Parathyroid adenoma (tissue), 2 donors: ENCODE results near the gene CACNA1D.
A peak's percentile ranks its signal among the peaks of the same experiment; 100 is the strongest.

Source experiments
- H2AFZ ChIP-seq: fragments of 300-600 bp; sonication (generic); one replicate; pipeline ENCODE4 v1.7.0; 2017; ENCODE audit warnings: antibody characterized with exemption, mild to moderate bottlenecking
- H3K27ac ChIP-seq: fragments of 300-600 bp; sonication (generic); one replicate; pipeline ENCODE4 v1.7.0; 2017
- H3K27me3 ChIP-seq: fragments of 300-600 bp; sonication (generic); one replicate; pipeline ENCODE4 v1.7.0; 2017; ENCODE audit warnings: low read length; ENCODE audit not compliant: control insufficient read depth, insufficient read depth
- H3K36me3 ChIP-seq: fragments of 300-600 bp; sonication (generic); one replicate; pipeline ENCODE4 v1.7.0; 2017; ENCODE audit warnings: low read length; ENCODE audit not compliant: control insufficient read depth, insufficient read depth
- H3K4me1 ChIP-seq: fragments of 300-600 bp; sonication (generic); one replicate; pipeline ENCODE4 v1.7.0; 2017; ENCODE audit warnings: control low read depth
- H3K4me2 ChIP-seq: fragments of 300-600 bp; sonication (generic); one replicate; pipeline ENCODE4 v1.7.0; 2017; ENCODE audit warnings: low read length
- H3K4me3 ChIP-seq: fragments of 300-600 bp; sonication (generic); one replicate; pipeline ENCODE4 v1.7.0; 2017; ENCODE audit warnings: low read depth, low read length
- H3K79me2 ChIP-seq: fragments of 300-600 bp; sonication (generic); one replicate; pipeline ENCODE4 v1.7.0; 2017; ENCODE audit warnings: control low read depth
- H3K9ac ChIP-seq: fragments of 300-600 bp; sonication (generic); one replicate; pipeline ENCODE4 v1.7.0; 2017; ENCODE audit warnings: mild to moderate bottlenecking
- H3K9me3 ChIP-seq: fragments of 300-600 bp; sonication (generic); one replicate; pipeline ENCODE4 v1.7.0; 2017; ENCODE audit warnings: low read length; ENCODE audit not compliant: control insufficient read depth
- CTCF ChIP-seq: fragments of 300-600 bp; sonication (generic); IDR thresholded peaks from one replicate; pipeline ENCODE4 v1.7.0; 2017; ENCODE audit warnings: antibody characterized with exemption, mild to moderate bottlenecking
- donor health status: primary hyperparathyroidism.

The CACNA1D gene

GRCh38 chr3:53846134-53846850 is 351.9 kb downstream of the CACNA1D start, which contains the start of the genes CHDH and IL17RB:
CHDH (minus strand) TSS chr3:53846419; CDS start chr3:53824008, 22,411 bp downstream.
IL17RB (plus strand) TSS chr3:53846568; CDS start chr3:53846589, 21 bp downstream.
- Histone ChIP-seq H3K4me1 (peaks cover 16% of the 10 kb centered on the region), H3K9ac (peak within 1 kb of the TSS; percentile 79), H2AFZ (peak within 1 kb of the TSS; percentile 90), H3K4me3 (peak within 1 kb of the TSS; percentile 65), H3K9me3 (no peaks in the 10 kb centered on the region), H3K36me3 (no peaks in the 10 kb centered on the region), H3K79me2 (no peaks in the 10 kb centered on the region), H3K27ac (peak within 1 kb of the TSS; percentile 73), H3K27me3 (no peaks in the 10 kb centered on the region), H3K4me2 (peak within 1 kb of the TSS; percentile 86)
- no peak for TF ChIP-seq CTCF

- peak overlapping the region; percentile 90 for H2AFZ ChIP-seq
- H3K4me1 ChIP-seq, result peaks cover 16% of the 10 kb centered on the region
- no peaks in the 10 kb centered on the region for H3K9me3 ChIP-seq
- H3K27me3 ChIP-seq, result no peaks in the 10 kb centered on the region
- H3K27ac ChIP-seq, result no peak overlapping the region
- peak overlapping the region; percentile 86 for H3K4me2 ChIP-seq
- no peaks in the 10 kb centered on the region for H3K36me3 ChIP-seq
- H3K79me2 ChIP-seq, result no peaks in the 10 kb centered on the region
- H3K9ac ChIP-seq, result no peak overlapping the region
- no peak for TF ChIP-seq CTCF
- no peak overlapping the region for H3K4me3 ChIP-seq
Measured at GRCh38 chr3:53846851-53847155, 352.4 kb downstream of the CACNA1D start.

- no peak for TF ChIP-seq CTCF
- no peak overlapping the region for H2AFZ ChIP-seq
Measured at GRCh38 chr3:53849916-53850315, 355.5 kb downstream of the CACNA1D start.

GRCh38 chr3:53850895-53851294 is 356.5 kb downstream of the CACNA1D start:
- Histone ChIP-seq H3K9ac (no peak overlapping the region), H3K36me3 (no peaks in the 10 kb centered on the region), H3K79me2 (no peaks in the 10 kb centered on the region), H3K4me2 (no peak overlapping the region), H3K4me1 (no peaks in the 10 kb centered on the region), H3K27ac (no peak overlapping the region), H3K27me3 (no peaks in the 10 kb centered on the region), H2AFZ (no peak overlapping the region), H3K4me3 (no peak overlapping the region), H3K9me3 (no peaks in the 10 kb centered on the region)
- no peak for TF ChIP-seq CTCF

More at GRCh38 chr3:53849916-53850315, 355.5 kb downstream of the CACNA1D start:
- Histone ChIP-seq H3K4me1 (peaks cover 4% of the 10 kb centered on the region), H3K27me3 (no peaks in the 10 kb centered on the region), H3K9ac (no peak overlapping the region), H3K9me3 (no peaks in the 10 kb centered on the region), H3K36me3 (no peaks in the 10 kb centered on the region), H3K27ac (no peak overlapping the region), H3K79me2 (no peaks in the 10 kb centered on the region), H3K4me2 (no peak overlapping the region), H3K4me3 (no peak overlapping the region)

- no peaks in the 10 kb centered on the region for H3K79me2 ChIP-seq
- no peak overlapping the region for H2AFZ ChIP-seq
- no peak overlapping the region for H3K27ac ChIP-seq
- no peaks in the 10 kb centered on the region for H3K27me3 ChIP-seq
- H3K4me2 ChIP-seq, result no peak overlapping the region
- H3K4me1 ChIP-seq, result no peaks in the 10 kb centered on the region
- H3K4me3 ChIP-seq, result no peak overlapping the region
- no peaks in the 10 kb centered on the region for H3K36me3 ChIP-seq
- no peak for TF ChIP-seq CTCF
- H3K9me3 ChIP-seq, result no peaks in the 10 kb centered on the region
- H3K9ac ChIP-seq, result no peak overlapping the region
Measured at GRCh38 chr3:53856964-53857363, 362.6 kb downstream of the CACNA1D start.
